H1 (cell line): ENCODE data around the gene GYPA.
"Not testable (repeated sequence)": the region's sequence is repeated elsewhere in the genome, so short reads cannot be mapped to it uniquely, and the experiment has no call there.

Experiments used
- CREB1 ChIP-seq: IDR thresholded peaks from 2 replicates; pipeline ENCODE4 v1.6.1; 2012; ENCODE audit warnings: inconsistent platforms
- EZH2 ChIP-seq: fragments of 200-600 bp; sonication (generic); IDR thresholded peaks from 2 replicates; pipeline ENCODE4 v1.7.1; 2012; ENCODE audit warnings: low read depth, mild to moderate bottlenecking, moderate library complexity, low read length, inconsistent platforms; ENCODE audit not compliant: severe bottlenecking
- HDAC6 ChIP-seq: IDR thresholded peaks from one replicate; pipeline ENCODE4 v1.7.1; 2012; ENCODE audit warnings: low read depth, mild to moderate bottlenecking, inconsistent platforms, low read length, moderate library complexity
- POLR2A ChIP-seq, 2 experiments: IDR thresholded peaks; 1 replicate in 1 of 2; 2 replicates in 1 of 2; pipeline ENCODE4 v1.6.1; 2011; ENCODE audit warnings: low read depth in 2 of 2, low read length in 2 of 2, mild to moderate bottlenecking in 2 of 2; ENCODE audit errors: control extremely low read depth in 1 of 2
- TAF1 ChIP-seq: IDR thresholded peaks from 2 replicates; pipeline ENCODE4 v1.6.1; 2011; ENCODE audit warnings: mild to moderate bottlenecking, low read depth, low read length
- TBP ChIP-seq: IDR thresholded peaks from 2 replicates; pipeline ENCODE4 v1.6.1; 2011; ENCODE audit warnings: low read depth, low read length, improper control_type of control experiment
- ZNF274 ChIP-seq: IDR thresholded peaks from 2 replicates; pipeline ENCODE4 v1.7.0; 2012; ENCODE audit warnings: low read length, borderline replicate concordance; ENCODE audit errors: extremely low read depth
- TF ChIP-seq, protein P1 (sequence below), 3 experiments: IDR thresholded peaks; 1 replicate in 2 of 3; 2 replicates in 1 of 3; pipeline versions ENCODE4 v1.5.1 to v1.6.1; 2011; ENCODE audit warnings: low read length in 3 of 3, mild to moderate bottlenecking in 3 of 3, inconsistent platforms in 2 of 3, low read depth in 1 of 3, moderate library complexity in 1 of 3; ENCODE audit not compliant: insufficient read depth in 1 of 3; ENCODE audit errors: control extremely low read depth in 1 of 3
- TF ChIP-seq, protein P2 (sequence below): IDR thresholded peaks from 2 replicates; pipeline ENCODE4 v1.6.1; 2011; ENCODE audit warnings: low read length, improper control_type of control experiment
- TF ChIP-seq, protein P3 (sequence below): IDR thresholded peaks from 2 replicates; pipeline ENCODE4 v1.6.1; 2012; ENCODE audit warnings: low read length, inconsistent platforms

DNA sequence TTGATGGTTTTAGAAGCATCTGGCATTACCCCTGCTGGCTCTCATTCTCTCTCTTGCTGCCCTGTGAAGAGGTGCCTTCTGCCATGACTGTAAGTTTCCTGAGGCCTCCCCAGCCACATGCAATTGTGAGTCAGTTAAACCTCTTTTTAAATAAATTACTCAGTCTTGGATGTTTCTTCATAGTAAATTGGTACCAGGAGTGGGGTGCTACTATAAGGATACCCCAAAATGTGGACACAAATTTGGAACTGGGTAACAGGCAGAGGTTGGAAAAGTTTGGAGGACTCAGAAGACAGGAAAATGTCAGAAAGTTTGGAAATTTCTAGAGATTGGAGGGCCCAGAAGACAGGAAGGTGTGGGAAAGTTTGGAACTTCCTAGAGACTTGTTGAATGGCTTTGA lies 79.0 kb downstream of the GYPA start:
- TF ChIP-seq TAF1; EZH2; TBP; HDAC6; ZNF274; POLR2A (IDR thresholded peaks at IDR 0.05; ENCODE audit: control extremely low read depth in 1 of 2, low read depth in 2 of 2, low read length in 2 of 2); CREB1: not testable (repeated sequence)
- TF ChIP-seq, protein P1, sequence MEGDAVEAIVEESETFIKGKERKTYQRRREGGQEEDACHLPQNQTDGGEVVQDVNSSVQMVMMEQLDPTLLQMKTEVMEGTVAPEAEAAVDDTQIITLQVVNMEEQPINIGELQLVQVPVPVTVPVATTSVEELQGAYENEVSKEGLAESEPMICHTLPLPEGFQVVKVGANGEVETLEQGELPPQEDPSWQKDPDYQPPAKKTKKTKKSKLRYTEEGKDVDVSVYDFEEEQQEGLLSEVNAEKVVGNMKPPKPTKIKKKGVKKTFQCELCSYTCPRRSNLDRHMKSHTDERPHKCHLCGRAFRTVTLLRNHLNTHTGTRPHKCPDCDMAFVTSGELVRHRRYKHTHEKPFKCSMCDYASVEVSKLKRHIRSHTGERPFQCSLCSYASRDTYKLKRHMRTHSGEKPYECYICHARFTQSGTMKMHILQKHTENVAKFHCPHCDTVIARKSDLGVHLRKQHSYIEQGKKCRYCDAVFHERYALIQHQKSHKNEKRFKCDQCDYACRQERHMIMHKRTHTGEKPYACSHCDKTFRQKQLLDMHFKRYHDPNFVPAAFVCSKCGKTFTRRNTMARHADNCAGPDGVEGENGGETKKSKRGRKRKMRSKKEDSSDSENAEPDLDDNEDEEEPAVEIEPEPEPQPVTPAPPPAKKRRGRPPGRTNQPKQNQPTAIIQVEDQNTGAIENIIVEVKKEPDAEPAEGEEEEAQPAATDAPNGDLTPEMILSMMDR (IDR thresholded peaks at IDR 0.05; ENCODE audit: control extremely low read depth in 1 of 3, insufficient read depth in 1 of 3, low read depth in 1 of 3, low read length in 3 of 3): not testable (repeated sequence)
- TF ChIP-seq, protein P2, sequence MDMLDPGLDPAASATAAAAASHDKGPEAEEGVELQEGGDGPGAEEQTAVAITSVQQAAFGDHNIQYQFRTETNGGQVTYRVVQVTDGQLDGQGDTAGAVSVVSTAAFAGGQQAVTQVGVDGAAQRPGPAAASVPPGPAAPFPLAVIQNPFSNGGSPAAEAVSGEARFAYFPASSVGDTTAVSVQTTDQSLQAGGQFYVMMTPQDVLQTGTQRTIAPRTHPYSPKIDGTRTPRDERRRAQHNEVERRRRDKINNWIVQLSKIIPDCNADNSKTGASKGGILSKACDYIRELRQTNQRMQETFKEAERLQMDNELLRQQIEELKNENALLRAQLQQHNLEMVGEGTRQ: not testable (repeated sequence)
- TF ChIP-seq, protein P3, sequence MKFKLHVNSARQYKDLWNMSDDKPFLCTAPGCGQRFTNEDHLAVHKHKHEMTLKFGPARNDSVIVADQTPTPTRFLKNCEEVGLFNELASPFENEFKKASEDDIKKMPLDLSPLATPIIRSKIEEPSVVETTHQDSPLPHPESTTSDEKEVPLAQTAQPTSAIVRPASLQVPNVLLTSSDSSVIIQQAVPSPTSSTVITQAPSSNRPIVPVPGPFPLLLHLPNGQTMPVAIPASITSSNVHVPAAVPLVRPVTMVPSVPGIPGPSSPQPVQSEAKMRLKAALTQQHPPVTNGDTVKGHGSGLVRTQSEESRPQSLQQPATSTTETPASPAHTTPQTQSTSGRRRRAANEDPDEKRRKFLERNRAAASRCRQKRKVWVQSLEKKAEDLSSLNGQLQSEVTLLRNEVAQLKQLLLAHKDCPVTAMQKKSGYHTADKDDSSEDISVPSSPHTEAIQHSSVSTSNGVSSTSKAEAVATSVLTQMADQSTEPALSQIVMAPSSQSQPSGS: not testable (repeated sequence)
